Epithelial cell of prostate (primary cell): Measurements from ENCODE around the gene ATXN7.

Experiments used
- DNase-seq: peaks from one replicate; pipeline ENCODE4 v3.0.0-alpha.2; 2011; ENCODE audit warnings: low read depth, low spot score
- H3K27ac ChIP-seq: fragments of 450-650 bp; 2 replicates; pipeline ENCODE4 v1.5.1; 2017; ENCODE audit warnings: mild to moderate bottlenecking

ATXN7 gene

DNA sequence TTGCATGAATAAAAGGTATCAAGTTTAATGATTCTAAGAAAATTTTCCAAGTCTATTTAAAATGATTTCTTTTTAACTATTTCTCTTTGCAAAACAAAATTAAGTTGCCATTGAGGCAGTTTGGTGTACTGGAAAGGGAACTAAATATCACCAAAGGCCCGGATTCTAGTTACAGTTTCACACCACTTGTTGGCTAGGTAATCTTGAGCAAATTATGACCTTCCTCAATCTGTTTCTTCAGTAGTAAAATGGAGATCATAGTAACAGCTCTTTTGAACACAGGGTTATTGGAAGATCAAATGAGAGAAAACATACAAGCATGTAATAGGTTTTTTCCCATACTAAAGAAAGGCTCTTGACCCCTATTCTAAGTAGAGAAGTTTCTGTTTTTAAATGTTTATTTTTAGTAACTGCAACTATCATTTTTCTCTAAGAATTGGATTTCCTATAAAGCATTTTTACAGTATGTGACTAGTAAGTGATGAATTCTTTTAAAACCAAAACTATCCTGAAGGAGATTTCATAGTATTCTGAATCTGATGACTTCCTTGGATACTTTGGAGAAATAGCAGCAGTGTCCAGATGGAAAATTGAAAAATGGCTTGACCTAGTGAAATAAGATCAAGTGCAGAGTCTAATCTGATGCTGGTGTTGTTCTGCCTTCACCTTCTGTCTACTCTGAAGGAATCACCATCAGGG is 32.8 kb downstream of the ATXN7 start:
- H3K27ac ChIP-seq, result no peak overlapping the region
- DNase-seq, result no peak

DNA sequence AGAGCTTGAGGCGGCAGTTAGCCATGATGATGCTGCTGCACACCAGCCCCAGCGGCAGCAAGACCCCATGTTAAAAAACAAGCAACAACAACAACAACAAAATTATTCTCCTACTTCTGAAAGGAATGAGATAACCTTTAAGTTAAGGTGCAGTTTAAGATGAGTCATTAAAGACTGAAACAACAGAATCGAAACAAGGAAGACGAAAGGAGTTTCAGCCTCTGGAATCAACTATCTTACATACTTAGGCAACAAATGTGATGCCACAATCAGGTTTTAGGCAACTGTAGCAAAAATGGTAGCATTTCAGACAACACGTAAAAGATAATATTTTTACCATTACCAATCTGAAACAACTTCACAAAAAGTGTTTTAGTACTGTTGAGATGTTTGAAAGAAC is 36.3 kb downstream of the ATXN7 start:
- no peak overlapping the region for H3K27ac ChIP-seq
- DNase-seq, result no peak

DNA sequence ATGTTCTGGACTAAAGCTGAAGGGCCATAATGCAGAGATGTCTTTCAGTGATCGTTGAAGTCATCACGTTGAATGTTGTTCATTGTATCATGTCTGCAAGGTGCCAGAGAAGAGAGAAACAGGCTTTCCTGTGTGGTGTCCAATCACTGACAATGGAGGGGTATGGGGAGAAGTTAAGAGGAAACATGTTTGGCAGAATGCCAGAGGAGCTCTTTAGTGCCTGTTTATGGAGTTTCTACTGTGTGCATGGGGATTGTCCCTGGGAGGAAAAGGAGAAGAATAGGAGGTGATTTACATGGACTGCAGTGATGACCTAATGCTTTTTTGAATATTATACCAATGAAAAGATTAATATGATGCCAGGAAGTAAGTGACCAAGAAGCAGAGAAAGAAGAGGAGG is 36.8 kb downstream of the ATXN7 start:
- H3K27ac ChIP-seq, result no peak overlapping the region
- no peak for DNase-seq

DNA sequence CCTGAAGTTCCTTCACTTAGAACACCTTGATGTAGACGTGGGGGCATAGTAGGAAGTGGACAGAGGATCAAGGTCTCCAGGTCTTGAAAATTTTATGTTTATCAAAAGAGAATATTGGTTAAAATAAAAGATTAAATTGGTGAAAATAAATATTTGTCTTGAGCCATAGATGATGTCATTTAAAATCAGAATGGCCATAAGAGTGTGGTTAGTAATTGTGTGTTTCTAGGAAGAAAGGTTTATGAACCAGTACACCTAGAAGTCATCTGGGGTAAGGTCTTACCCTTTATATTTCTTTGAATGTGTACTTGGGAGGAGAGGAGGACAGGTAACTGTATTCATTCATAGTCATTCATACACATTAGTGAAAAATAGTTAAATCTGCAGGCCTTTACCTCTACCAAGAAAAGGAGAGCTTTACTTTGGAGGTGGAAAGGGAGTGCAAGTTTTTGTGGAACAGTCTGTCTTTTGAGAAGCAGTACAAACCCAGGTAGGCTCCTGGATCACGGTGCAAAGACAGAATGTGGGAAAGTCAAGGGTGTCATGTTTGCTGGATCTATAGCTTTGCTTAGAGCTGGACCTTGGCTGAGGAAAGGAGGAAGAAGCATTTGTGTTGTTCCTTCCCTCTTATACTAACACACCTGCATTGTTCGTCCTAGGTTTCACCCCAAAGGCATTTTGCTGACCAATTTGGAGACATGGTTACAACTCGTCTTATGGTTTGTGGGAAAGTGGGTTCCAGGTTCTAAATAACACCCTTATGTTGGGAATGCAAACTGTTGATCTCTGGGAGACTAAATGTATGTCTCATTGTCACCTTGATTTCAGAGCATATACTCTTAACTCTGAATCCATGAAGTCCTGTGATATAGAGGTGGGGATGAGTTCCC is 42.3 kb downstream of the ATXN7 start:
- DNase-seq, result no peak
- no peak overlapping the region for H3K27ac ChIP-seq

DNA sequence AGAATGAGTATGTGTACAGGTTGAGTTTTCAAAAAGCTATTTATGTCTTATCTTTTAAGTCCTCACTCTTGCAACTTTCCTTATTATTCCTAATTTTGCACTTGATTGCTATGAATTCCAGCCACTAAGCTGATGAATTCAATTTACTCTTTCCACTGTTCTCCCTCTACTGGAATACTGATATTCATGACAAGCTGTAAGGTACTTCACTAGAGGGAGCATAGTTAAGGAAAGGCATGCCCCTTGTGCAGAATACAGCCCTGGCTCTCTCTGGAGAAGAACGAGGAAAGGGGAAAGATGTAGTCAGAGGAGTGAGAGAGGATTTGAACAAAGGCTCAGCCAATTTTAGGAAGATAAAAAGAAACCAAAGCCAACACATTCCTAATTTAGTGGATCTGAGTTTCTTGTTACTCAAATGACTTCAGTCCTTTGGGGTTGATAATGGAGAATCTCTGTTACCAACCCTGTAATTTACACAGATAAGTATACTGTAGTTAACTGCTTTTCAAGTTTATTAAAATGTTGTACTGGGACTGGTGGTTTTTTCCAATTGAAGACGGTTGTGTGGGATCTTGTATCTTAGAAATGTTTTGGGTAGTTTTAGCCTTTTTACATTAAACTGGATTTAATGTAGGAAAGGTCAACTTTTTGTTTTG is 44.5 kb downstream of the ATXN7 start:
- no peak for DNase-seq
- H3K27ac ChIP-seq, result no peak overlapping the region

DNA sequence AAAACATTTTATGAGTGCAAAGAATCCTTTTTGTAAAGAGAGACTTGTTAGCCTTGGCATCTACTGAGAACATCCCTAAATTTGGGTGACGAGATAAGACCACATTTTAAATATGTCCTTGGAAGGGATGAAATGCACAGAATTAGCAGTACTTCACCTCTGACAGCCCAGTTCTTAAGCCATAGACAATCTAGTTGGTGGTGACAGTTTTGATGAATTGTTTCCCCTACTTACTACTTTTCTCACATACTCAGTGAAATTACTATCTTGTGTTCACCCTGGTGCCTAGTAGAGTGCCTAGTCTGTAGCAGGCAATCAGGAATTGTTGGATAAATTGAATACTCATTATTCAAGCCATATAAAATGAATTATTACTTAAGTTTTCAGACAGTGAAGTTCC is 45.1 kb downstream of the ATXN7 start:
- no peak overlapping the region for H3K27ac ChIP-seq
- DNase-seq, result no peak

DNA sequence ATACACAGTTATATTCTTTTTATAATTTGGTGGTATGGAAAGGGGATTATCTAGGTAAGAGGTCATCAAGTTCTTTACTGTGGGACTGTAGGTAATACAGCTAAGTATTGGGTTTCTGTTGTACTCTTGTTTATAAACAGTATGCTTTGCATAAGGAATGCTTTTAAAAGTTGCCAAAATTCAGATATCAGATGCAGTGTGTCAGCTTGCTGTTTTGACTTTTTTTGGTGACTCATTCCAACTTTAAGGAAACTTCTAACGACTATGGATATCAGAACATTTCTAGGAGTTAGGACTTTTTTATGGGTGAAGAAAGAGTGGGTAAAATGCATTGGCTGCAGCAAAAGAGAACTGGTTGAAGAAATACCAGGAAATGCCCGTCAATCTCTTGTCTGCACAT is 45.8 kb downstream of the ATXN7 start:
- no peak for DNase-seq
- H3K27ac ChIP-seq, result no peak overlapping the region

DNA sequence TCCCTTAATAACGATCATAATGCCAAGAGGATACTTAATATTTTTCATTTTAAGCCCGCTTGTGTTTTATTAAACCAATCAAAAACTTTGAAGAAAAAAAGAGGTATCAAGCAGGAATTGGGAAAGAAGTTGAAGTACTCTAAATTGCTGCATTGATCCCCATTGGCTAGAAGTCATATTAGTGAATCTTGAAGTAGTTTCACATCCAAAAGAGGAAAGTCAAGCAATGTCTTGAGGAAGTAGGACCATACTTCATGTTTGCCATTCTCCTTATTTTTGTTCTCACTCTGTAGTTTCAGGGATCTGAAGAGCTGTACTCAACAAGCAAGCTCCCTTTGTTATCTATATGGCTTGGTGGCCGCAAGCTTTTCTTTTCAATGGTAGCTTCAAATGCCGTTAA is 46.3 kb downstream of the ATXN7 start:
- H3K27ac ChIP-seq, result no peak overlapping the region
- no peak for DNase-seq

DNA sequence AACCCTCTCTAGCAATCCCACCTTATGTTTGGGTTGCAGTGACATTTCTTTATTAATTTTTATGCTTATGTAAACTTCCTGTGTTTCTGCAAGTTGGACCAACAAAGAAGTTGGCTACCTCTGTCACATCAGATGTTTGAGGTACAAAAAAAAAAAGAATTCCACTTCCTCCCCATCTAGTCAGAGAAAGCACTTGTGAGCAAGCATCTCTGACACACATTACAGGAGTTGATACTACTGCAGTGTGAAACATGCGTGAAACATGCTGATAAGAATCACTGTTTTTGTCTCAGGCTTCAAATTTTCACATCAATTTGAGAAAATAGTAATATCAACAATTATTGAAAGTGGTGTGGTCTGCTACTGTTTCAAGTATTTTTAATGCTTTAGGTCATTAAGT is 47.2 kb downstream of the ATXN7 start:
- DNase-seq, result no peak
- peak overlapping the region; percentile 94 for H3K27ac ChIP-seq

DNA sequence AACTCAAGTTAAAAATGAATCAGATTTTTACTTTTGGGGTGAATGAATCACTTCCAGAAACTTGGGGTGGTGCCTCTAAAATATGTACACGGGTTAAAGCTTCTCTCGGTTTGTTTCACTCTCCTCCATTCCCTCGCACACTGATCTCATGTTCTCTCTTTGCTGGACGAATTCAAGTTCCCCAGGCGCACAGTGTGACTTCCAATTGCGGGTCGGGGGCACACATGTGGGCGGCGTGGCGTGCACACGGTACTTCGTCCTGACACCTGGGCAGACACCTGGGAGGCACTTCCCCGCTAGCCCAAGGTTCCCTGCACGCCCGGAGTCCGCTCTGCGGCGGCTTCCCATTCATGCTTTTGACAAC is 47.8 kb downstream of the ATXN7 start:
- H3K27ac ChIP-seq, result peak overlapping the region; percentile 94
- no peak for DNase-seq

DNA sequence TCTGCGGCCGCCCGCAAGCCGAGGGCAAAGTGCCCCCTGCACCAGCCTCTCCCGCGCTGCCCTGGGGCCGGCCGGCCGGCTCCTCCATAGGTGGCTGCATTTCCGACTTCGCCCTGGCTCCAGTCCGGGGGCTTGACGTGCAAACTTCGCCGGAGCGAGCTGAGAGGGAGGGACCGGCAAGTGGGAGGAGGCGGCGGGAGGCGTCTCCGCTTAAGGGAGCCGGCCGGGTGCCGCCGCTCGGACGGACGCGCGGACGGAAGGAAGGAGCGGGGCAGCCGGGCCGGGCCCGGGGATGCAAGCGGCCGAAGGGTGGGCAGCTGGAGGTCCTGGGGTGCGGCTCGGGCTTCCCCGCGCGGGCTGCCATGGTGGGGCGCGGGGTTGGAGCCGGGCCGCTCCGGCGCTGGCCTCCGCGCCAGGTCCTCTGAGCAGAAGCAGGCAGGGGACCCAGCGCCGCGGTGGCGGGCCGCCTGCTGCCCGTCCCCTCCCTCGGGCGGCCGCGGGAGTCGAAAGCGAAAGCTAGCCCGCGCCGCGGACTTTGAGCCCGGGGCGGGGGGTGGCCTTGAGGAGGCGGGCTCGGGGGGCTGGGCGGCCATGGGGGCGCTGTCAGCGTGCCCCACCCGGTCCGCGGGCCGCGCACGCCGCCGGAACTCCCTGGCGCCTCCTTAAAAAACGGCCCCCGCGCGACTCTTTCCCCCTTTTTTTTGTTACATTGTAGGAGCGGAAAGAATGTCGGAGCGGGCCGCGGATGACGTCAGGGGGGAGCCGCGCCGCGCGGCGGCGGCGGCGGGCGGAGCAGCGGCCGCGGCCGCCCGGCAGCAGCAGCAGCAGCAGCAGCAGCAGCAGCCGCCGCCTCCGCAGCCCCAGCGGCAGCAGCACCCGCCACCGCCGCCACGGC is 48.5 kb downstream of the ATXN7 start, which contains the start of gene SCAANT1:
Gene SCAANT1, minus strand, starts transcription at position 511 of the 895 bp plus-strand sequence.
- DNase-seq, result no peak
- H3K27ac ChIP-seq, result peak within 1 kb of the TSS; percentile 94

DNA sequence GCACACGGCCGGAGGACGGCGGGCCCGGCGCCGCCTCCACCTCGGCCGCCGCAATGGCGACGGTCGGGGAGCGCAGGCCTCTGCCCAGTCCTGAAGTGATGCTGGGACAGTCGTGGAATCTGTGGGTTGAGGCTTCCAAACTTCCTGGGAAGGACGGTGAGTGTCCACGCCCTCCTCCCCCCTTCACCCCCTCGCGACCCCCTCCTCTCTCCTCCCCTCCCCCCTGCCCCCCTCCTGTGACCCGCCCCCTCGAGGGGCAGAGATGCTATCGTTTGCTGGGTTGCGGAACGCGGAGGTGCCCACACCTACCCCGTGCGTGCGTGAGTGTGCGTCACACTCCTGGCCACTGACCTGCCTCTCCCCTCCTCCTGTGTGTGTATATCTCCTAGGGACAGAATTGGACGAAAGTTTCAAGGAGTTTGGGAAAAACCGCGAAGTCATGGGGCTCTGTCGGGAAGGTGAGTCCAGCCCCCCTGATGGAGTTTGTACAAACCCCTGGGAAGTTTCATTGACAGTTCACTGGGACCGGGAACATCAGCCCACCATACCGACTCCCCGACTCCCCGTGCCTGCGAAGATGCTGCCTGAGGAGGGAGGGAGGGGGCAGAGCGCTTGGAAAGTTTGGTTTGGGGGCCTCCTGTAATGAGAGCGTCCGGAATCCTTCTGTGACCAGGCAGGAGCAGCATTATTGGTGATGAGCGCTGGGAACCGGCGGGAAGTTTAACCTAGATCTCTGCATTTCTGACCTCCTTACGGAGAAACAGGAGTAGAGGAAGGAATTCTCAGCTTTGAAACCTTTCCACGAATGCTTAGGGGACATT is 49.3 kb downstream of the ATXN7 start:
- DNase-seq, result no peak
- peak overlapping the region; percentile 94 for H3K27ac ChIP-seq

DNA sequence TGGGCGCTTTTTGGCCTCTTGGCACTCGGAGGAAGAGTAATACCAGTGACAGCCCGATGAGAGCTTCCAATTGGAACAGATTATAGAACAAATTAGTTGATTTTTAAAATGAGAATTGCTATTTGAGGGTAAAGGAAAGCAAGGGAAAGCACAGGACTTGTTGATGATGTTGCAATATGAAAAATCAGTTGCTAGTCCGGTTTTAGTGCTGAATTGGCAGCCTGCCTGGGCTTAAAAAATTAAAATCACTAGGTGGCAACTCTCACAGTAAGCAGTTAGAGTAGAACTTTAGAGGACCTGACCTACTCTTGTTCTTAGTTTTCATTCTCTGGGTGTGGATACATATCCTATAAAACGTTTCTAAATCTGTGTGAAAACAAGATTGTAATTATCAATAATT is 50.6 kb downstream of the ATXN7 start:
- no peak for DNase-seq
- H3K27ac ChIP-seq, result peak overlapping the region; percentile 94

DNA sequence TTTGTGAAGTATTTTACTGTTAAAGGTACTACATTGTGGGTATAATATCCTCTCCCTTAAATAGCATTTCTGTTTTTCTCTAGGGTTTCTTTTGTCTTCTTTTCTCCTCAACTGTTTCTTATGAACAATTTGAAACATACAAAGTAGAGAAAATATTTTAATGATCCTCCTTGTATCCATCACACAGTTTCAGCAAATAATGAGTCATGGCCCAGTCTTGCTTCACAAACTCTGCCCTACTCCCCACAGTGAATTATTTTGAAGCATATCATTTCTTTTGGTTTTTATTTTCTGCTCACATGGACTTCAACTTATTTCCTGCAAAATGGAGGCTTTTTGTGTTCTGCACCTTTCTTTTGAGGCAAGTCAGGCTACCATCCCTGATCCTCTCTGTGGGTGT is 54.7 kb downstream of the ATXN7 start:
- peak overlapping the region; percentile 16 for H3K27ac ChIP-seq
- DNase-seq, result no peak

DNA sequence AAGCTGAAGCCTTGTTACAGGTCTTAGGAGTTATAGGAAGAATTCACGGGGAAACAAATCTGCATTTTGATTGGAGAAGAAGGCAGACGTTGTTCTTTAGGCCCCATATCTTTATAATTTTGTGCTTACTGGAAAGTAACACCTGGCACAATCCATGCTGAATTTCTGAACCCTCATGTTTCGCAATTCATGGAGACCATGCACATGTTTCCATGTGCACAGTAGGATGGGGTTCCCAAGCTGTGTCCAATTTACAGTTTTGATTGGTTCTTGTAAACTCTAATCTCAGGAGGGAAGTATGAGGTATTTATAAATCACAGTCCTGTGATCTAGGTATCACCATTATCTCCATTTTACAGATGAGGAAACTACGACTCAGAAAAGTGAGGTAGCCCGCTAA is 56.3 kb downstream of the ATXN7 start:
- DNase-seq, result no peak
- no peak overlapping the region for H3K27ac ChIP-seq

DNA sequence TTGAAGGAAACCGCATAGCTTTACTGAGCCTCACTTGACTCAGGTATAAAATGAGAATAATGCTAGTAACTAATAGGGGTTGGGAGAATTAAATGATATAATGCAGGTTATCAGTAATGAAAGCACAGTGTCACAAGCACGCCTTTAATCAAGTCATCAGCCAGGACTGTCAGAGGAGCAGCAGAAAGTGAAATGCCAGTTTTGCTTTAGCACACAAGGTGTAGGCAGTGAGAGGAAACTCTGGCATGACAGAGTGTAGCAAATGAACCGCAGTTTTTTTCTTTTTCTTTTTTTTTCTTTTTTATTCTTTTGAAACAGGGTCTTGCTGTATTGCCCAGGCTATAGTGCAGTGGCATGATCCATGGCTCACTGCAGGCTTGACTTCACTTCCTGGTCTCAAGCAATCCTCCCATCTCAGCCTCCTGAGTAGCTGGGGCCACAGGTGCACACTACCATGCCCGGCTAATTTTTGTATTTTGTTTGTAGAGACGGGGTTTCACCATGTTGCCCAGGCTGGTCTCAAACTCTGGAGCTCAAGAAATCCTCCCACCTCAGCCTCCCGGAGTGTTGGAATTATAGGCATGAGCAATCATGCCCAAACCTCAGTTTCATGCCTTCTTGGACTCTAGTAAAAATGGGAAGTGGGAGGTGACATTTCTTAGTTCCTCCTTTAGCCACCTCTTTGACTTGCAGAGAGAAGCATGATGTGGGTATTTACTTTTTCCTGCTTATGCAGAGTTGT is 58.2 kb downstream of the ATXN7 start:
- H3K27ac ChIP-seq, result no peak overlapping the region
- DNase-seq, result no peak

DNA sequence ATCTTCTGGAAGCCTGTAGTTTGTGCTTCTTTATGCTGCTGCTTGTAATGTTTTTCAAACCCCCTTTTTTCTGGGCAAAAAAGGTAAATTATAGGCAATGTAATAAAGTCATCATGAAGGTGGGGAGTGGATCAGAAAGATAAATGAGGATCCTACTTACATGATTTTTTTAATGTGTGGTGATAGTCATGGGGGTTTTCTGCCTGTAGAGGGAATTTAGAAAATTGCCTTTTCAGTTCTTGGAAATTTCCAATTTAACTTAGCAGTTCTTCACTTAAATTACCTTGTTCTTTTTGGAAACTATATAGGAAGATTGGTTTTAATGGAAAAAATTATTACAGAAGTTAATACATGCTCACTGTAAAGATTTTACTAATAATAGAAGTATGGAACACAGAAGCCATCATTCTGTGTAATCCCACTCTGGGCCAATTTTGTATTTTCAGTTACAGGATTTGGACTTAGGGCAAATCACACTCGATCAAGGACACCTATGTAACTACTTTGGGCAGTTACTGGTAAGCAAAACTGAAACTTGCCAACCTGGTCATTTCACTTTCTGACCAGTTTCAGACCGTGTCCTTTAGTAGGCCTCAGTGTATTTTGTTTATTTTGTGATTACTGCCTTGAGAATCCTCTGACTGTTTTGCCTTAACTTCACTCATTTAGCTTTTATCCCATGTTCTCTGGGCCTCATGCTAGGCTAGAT is 59.0 kb downstream of the ATXN7 start:
- no peak overlapping the region for H3K27ac ChIP-seq

DNA sequence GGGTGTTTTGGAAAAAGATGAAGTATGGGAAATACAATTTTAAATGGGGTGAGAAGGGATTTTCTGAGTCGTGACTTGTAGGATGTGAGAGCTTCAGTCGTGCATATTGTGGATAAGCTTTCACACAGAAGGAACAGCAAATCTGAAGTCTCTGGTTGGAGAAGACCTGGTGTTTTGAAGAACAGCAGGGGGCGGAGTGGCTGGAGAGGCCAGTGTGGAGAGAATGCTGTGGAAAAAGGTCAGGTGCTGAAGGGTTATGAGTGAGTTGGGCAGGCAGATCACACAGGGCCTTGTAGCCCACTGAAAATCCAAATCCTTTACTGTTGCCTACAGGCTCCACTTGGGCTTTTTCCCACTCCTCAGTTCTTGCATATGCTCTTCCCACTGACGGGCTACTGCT is 62.6 kb downstream of the ATXN7 start:
- DNase-seq, result no peak
- H3K27ac ChIP-seq, result no peak overlapping the region

More for the DNA sequence above, 59.0 kb downstream of the ATXN7 start:
- DNase-seq, result no peak
